NCI-H2227 (cell line): Measurements from ENCODE around the gene MTCL3.
A peak's percentile ranks its signal among the peaks of the same experiment; 100 is the strongest.

Experiments
- DNase-seq: peaks from one replicate; lab custom pipeline; 2025; ENCODE audit not compliant: unreplicated experiment; lab: John Stamatoyannopoulos, UW

MTCL3 gene

DNA sequence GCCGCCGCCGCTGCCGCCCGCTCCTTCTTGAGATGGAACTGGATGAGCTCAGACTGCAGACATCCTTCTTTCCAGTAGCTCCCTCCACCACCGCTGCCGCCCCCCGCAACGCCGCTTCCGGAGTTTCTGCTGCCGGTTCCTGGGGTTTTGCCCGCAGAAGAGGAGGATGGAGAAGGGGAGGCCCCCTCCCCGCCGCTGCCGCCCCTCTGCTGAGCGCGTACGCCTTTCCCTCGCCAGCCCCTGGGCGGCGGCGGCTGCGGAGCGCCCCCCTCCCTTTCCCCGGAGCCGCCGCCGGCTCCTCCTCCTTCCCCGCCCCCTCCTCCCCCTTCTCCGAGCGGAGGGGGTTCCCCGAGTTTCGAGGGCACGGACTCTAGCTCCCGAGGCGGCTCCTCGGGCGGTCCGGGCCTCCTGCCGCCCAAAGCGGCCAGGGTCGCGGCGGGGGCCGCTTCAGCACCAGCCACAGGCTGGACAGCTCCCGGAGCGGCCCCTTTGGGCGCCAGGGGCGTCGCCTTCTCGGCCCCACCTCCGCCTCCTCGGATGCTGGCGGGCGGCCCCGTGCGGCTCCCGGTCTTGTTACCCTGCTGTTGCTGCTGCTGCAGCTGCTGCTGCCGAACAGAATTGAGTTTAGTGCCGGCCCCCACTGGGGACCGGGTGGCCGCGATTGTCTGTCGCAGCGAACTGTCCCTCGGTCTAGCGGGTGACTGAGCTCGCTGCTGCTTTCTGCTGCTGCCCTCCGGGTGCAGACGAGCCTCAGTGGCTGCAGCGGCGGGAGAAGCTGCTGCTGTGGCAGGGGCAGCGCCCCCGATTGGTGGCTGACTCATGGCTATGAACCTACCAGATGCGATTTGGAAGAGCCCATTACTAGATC is 3.1 kb downstream of the MTCL3 start:
- DNase-seq = peak; percentile 71

GRCh38 chr6:127515234-127515793 is 3.8 kb downstream of the MTCL3 start:
- peak; percentile 67 for DNase-seq

GRCh38 chr6:127514773-127515227 is 4.3 kb downstream of the MTCL3 start:
- peak; percentile 73 for DNase-seq

DNA sequence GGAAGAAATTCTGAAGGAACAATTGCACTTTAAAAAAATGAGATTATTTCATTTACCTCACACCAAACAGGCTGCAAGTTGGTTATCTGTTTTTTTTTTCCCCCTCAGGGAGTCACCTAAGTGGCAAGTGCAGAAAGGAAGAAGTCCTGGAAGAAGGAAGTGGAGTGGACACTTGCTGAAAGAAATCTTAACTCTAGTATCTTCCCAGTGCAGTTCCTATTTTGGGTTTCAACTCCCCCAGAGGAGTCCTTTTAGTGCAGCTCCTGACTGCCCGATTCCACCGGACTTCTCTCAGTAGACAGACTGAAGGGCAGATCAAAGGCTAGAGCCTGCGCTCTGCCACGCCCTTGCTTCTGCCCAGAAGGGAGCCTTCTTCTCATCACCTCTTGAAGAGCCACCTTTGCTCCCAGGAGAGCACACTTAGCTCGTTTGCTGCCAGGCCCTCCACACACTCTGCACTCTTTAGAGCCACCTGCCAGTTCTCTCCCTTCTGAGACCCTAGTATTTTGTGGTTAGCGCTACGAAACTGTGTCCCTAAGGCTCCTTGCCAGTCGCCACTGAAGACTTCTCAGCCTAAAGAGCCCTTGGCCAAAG is 4.9 kb downstream of the MTCL3 start:
- peak; percentile 47 for DNase-seq

DNA sequence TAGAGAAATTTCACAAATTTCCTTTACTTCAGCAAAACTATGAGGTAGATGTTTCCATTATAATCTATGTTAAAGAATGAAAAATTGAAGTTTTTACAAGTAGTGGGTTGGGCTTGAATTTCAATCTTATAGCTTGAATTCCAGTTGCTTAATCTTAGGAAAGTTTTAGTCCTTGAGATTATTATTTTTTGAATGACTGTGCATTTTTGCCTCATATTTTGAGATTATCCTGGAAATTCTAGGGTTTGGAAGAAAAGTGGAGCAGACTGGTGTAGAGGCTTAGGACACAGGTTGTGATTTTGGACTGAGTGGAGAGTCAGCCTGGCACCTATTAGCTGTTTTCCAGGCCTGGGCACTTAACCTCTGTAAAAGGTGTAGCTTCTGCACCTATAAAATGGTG is 5.7 kb downstream of the MTCL3 start:
- DNase-seq = no peak

- DNase-seq = no peak
Measured at GRCh38 chr6:127510876-127511275, 8.3 kb downstream of the MTCL3 start.

- DNase-seq = no peak
Measured at GRCh38 chr6:127506894-127507293, 12.2 kb downstream of the MTCL3 start.

DNA sequence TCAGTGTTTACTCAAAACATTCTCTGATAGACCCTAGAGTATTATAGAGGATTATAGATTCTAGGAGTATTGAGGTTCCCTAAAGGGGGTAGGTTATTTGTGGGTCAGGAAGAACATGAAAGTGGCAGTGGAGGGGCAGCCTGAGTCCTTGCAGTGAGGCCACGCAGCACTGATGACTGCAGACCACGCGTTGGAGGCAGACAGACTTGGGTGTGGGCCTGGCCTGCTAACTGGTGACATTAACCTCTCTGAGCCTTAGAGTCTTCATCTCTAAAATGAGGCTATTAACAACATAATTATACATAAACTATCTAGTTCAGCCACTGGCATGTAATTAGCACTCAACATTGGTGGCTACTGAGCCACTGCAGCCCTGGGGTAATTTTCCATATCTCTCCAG is 16.1 kb downstream of the MTCL3 start:
- DNase-seq = no peak

- no peak for DNase-seq
Measured at GRCh38 chr6:127497410-127497809, 21.7 kb downstream of the MTCL3 start.

- DNase-seq = no peak
Measured at GRCh38 chr6:127496471-127496870, 22.7 kb downstream of the MTCL3 start.

DNA sequence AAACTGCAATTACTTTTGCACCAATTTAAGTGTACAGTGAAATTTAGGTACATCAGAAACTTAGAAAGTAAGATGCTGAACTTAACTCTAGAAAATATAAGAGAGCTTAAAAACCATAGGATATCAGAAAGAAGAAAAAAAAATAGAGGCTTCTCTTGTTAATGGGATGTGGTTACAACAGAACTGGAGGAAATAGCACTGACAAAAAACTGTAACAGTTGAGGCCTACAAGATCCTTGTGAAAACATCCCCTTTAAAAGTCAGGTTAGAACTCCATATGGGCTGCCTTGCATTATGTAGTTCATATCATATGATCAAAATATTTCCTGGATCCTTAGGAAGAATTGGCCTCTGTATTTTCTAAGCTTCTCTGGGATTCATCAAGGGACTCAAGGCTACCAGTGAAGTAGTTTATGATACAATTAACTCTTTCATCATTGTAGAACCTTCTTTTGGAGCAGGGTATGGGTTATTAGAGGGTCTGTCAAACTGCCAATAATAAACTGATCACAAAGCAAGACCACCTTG is 24.8 kb downstream of the MTCL3 start:
- DNase-seq = no peak

- DNase-seq = no peak
Measured at GRCh38 chr6:127489248-127489647, 29.9 kb downstream of the MTCL3 start.

GRCh38 chr6:127486934-127487333 is 32.2 kb downstream of the MTCL3 start:
- DNase-seq = no peak

DNA sequence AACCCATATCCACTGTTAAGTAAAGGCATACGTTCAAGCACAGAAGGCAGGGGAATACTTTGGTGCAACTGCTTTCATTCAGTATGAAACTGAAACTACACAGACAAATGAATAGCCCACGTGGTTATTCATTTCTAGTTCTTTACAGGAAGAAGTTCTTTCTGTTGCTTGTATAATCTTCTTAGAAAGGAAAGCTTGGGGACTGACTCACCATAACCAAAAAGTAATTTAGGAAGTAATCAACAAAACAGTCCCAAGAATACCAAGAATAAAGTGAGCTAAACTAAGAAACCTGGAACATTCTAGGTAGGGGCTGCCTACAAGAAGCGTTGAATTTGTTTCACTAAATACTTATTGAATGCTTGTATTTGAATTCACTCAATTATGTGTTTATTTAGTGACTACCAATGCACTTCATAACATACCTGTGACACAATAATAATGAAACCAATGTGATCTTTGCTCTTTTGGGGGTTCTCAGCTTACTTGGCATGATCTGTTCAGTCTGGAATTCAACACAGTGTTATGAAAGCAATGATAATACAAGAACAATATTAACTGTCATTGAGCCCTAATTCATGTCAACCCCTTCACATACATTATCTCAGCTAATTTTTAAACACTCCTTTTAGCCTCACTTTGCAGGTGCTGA is 34.8 kb downstream of the MTCL3 start:
- no peak for DNase-seq

DNA sequence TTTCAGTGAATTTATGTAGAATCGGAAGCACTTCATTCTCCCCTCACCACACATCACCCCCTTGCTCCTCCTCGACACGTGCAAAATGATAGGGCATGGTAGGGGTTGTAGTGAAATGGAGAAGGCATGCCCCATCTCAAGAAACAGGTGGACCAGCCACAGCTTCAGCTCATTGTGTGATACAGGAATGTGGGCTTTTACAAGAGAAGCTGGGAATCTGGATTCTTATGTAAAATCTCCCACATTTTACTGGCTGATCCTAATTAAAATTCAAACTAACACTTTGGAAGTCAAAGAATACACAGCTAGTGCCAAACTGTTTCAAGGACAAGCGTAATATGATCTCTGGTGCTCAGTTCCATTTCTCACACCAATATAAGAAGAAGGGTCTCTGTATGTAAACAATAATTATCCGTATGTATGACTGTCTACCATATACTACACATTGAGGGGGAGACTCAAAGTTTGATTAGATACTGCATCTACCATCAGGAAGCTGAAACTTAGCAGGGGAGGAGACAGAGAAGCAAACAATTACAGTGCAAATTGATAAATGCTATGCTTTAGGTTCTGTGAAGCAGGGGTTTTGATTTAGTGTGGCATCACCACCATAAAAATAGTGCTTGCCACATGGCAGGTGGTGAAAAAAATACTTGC is 35.6 kb downstream of the MTCL3 start:
- no peak for DNase-seq

GRCh38 chr6:127482325-127482724 is 36.8 kb downstream of the MTCL3 start:
- no peak for DNase-seq

- no peak for DNase-seq
Measured at GRCh38 chr6:127481628-127482027, 37.5 kb downstream of the MTCL3 start.

GRCh38 chr6:127481111-127481510 is 38.0 kb downstream of the MTCL3 start:
- no peak for DNase-seq

DNA sequence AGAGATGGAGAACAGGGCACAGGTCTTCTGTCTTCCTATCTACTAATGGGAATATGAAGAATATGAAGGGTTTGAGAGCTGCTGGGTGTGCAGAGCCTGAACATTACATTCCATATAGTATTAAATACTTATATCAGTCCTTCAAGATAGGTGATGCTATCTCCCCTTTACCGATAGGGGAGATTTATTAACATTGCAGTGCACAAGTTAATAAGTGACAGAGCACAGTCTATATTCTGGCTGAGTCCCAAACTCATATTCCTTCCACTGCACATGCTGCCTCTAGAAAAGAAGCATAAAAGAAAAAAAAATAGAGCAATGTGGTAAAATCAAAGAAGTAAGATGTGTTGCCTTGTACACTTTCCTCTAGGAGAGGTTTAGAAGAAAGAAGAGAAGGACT is 41.5 kb downstream of the MTCL3 start:
- DNase-seq = no peak

DNA sequence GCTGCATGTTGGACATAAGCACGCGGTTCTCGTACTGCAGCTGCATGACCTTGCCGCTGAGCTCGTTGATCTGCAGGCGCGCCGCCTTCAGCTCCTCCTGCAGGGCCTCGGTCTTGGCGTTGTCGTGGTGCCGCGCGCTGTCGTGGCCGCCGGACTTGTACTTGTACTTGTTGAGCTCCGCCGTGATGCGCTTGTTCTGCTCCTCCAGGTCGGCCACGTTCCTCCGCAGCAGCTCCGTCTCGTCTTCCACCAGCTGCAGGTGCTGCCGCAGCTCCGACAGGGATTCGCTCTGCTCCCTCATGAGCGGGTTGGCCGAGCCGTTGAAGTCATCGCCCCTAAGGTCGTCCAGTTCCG is 43.3 kb downstream of the MTCL3 start:
- no peak for DNase-seq
